Measurements from ENCODE around the gene COX19. TPM values are rescaled to one million over a fixed set of nuclear protein-coding genes. Genes with fewer than 3 reads are reported as not detected.

The COX19 gene
- total and polyA plus RNA-seq, 2 donors (not counting 1 experiment from before 2014, with no cell fraction given), result 14.7 to 38.3 TPM

DNA sequence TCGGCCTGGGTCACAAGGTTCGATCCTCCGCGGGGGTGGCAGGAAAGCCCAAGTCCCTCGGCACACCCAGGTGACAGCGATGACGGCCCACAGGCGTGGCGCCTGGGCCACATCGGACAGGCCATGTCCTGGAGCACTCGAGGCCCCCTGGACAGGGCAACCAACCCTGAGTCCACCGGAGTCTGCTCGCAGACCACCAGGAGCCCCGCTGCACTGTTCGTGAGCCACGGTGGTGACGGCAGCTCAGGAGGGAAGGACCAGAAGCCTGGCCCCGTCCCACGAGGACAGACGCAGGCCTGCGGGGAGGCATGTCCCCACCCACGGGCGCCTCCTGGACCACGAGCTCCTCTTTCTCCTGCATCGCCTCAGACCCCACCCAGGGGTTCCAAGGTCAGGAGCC, 46.6 kb upstream of the COX19 start:
- peaks cover 0 to 38% of the 10 kb centered on the region in 2 experiments for H3K36me3 ChIP-seq (replicated peaks in 1 of 2; ENCODE audit: control extremely low read depth in 1 of 2, control insufficient read depth in 1 of 2, extremely low read depth in 1 of 2, insufficient read depth in 2 of 2, low read length in 1 of 2)

More for the DNA sequence above, 46.6 kb upstream of the COX19 start:
- H3K9me3 Mint-ChIP-seq (ENCODE audit: insufficient read depth), result no peaks in the 10 kb centered on the region
- 96% methylated on average over 25 of the region's 25 CpGs for WGBS (ENCODE audit: insufficient coverage)
- no peak overlapping the region for H3K27ac ChIP-seq (ENCODE audit: low read length in 2 of 2)
- H3K4me1 Mint-ChIP-seq, result peaks cover 76% of the 10 kb centered on the region
- POLR2A ChIA-PET, result interaction anchor here (1.2 to 2.2 kb wide), 8 partner anchors 18 to 117 kb away, joined by 3 to 10 read pairs (median 6); no protein-coding TSS in a partner anchor
- no peak overlapping the region for H3K4me3 ChIP-seq (ENCODE audit: control extremely low read depth in 1 of 5, extremely low read depth in 1 of 5, insufficient read depth in 1 of 5, low read depth in 2 of 5, low read length in 4 of 5)
- peaks cover 71% of the 10 kb centered on the region for H3K79me2 ChIP-seq (ENCODE audit: control insufficient read depth, insufficient read depth, low read length)
- peak overlapping the region; percentile 94 for H3K4me3 Mint-ChIP-seq
- TF ChIP-seq CTCF (IDR thresholded peaks at IDR 0.05) (no peak), EZH2 (IDR thresholded peaks at IDR 0.05; ENCODE audit: borderline replicate concordance, insufficient read depth, low read depth, low read length, poor library complexity, severe bottlenecking) (no peak)
- DNase-seq (no peak), ATAC-seq (ENCODE audit: low read depth) (no peak)
- H3K9ac ChIP-seq (ENCODE audit: low read length), result no peak overlapping the region
- H2AFZ ChIP-seq (ENCODE audit: insufficient read depth, low read depth, low read length, poor library complexity, severe bottlenecking), result no peak overlapping the region
- peaks cover 60 to 72% of the 10 kb centered on the region in 2 donors for H3K4me1 ChIP-seq (ENCODE audit: control insufficient read depth in 2 of 2, insufficient read depth in 2 of 2, low read length in 2 of 2)
- peaks cover 88% of the 10 kb centered on the region for H4K20me1 ChIP-seq (ENCODE audit: control insufficient read depth, insufficient read depth, low read length, poor library complexity, severe bottlenecking)
- H3K27ac Mint-ChIP-seq, result peak overlapping the region; percentile 50
- H3K27me3 Mint-ChIP-seq, result no peaks in the 10 kb centered on the region
- intact Hi-C loops (cut with micrococcal nuclease), result loop anchor here (5.0 kb wide), 1 partner anchor 100 kb away; no protein-coding TSS in a partner anchor
- peaks cover 0 to 39% (median 0%) of the 10 kb centered on the region in 3 donors for H3K9me3 ChIP-seq (ENCODE audit: control extremely low read depth in 1 of 3, control insufficient read depth in 2 of 3, insufficient read depth in 1 of 3, low read length in 2 of 3)
- H3K27me3 ChIP-seq (replicated peaks in 1 of 4; ENCODE audit: control extremely low read depth in 1 of 4, control insufficient read depth in 3 of 4, insufficient read depth in 4 of 4, low read length in 3 of 4), result peaks cover 0 to 2% (median 0%) of the 10 kb centered on the region in 4 experiments
- CTCF ChIA-PET, result interaction anchor here (1.0 to 6.9 kb wide), 6 partner anchors 9 to 64 kb away, joined by 4 to 57 read pairs (median 8); no protein-coding TSS in a partner anchor
- H3K4me2 ChIP-seq (replicated peaks; ENCODE audit: low read depth, low read length, poor library complexity, severe bottlenecking), result peak overlapping the region; percentile 97

Measured in B cell (primary cell).